Breast epithelium (tissue), 3 donors: ENCODE results near the gene GUCY2F.

Experiments
- POLR2A ChIP-seq: fragments of 450-650 bp; IDR thresholded peaks from one replicate; pipeline ENCODE4 v1.6.1; 2016; ENCODE audit warnings: antibody characterized with exemption, mild to moderate bottlenecking, moderate library complexity
- POLR2AphosphoS5 ChIP-seq, 3 donors: sonication (generic); formaldehyde crosslinking; IDR thresholded peaks; one replicate each; pipeline ENCODE4 v1.6.1; 2017; ENCODE audit warnings: antibody characterized with exemption in 3 of 3
- TF ChIP-seq, protein P1 (sequence below), 3 donors: fragments of 450-650 bp; IDR thresholded peaks; one replicate each; pipeline ENCODE4 v1.5.1; 2016 to 2017; ENCODE audit warnings: antibody characterized with exemption in 3 of 3, mild to moderate bottlenecking in 3 of 3, moderate library complexity in 3 of 3

GRCh38 chrX:109346491-109346890 is 135.4 kb downstream of the GUCY2F start:
- TF ChIP-seq, protein P1, sequence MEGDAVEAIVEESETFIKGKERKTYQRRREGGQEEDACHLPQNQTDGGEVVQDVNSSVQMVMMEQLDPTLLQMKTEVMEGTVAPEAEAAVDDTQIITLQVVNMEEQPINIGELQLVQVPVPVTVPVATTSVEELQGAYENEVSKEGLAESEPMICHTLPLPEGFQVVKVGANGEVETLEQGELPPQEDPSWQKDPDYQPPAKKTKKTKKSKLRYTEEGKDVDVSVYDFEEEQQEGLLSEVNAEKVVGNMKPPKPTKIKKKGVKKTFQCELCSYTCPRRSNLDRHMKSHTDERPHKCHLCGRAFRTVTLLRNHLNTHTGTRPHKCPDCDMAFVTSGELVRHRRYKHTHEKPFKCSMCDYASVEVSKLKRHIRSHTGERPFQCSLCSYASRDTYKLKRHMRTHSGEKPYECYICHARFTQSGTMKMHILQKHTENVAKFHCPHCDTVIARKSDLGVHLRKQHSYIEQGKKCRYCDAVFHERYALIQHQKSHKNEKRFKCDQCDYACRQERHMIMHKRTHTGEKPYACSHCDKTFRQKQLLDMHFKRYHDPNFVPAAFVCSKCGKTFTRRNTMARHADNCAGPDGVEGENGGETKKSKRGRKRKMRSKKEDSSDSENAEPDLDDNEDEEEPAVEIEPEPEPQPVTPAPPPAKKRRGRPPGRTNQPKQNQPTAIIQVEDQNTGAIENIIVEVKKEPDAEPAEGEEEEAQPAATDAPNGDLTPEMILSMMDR (IDR thresholded peaks at IDR 0.05) = no peak
- no peak for TF ChIP-seq POLR2A
- TF ChIP-seq POLR2AphosphoS5 (IDR thresholded peaks at IDR 0.05) = no peak
